ENCODE data around the gene FGFBP2. TPM values are rescaled to one million over a fixed set of nuclear protein-coding genes. Genes with fewer than 3 reads are reported as not detected.
A peak's percentile ranks its signal among the peaks of the same experiment; 100 is the strongest.

The FGFBP2 gene
- total RNA-seq, 3 donors from 2014 or later = 4.0 TPM; not detected in 2

DNA sequence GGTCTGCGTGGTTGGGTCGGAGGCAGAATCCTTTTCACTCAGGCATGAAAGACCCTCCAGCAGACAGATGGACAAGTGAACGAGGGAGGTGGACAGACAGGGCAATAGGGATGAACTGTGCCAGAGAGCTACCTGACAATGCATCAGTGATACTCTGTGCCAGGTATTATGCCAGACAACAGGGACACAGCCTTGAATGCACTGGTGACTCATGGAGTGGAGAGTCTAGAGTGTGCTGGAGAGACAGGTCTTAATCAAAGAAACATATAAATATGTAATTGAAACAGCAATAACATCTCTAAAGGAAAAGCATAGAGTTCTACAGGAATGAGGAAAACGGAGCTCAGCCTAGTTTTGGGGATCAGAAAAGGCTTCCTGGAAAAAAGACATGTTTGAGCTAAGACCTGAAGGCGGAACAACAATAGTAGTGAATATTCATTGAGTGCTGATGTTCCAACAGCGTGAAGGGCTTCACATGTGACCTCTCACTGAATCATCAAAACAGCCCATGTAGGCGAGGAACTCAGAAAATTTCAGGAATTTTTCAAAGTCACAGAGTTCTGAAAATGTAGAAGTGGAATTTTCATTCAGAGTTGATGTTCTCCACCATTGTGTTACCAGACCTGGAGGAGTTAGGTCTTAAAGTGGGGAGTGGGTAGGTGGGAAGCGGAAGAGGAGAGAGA, 20.0 kb upstream of the FGFBP2 start:
- Histone ChIP-seq H3K4me1 (ENCODE audit: low read depth) (no peaks in the 10 kb centered on the region), H3K9me3 (no peaks in the 10 kb centered on the region), H3K36me3 (ENCODE audit: low read depth) (no peaks in the 10 kb centered on the region), H3K4me3 (no peak overlapping the region)
- intact Hi-C loops (cut with DNase I, micrococcal nuclease) = no loop called here
- TF ChIP-seq, protein P1, sequence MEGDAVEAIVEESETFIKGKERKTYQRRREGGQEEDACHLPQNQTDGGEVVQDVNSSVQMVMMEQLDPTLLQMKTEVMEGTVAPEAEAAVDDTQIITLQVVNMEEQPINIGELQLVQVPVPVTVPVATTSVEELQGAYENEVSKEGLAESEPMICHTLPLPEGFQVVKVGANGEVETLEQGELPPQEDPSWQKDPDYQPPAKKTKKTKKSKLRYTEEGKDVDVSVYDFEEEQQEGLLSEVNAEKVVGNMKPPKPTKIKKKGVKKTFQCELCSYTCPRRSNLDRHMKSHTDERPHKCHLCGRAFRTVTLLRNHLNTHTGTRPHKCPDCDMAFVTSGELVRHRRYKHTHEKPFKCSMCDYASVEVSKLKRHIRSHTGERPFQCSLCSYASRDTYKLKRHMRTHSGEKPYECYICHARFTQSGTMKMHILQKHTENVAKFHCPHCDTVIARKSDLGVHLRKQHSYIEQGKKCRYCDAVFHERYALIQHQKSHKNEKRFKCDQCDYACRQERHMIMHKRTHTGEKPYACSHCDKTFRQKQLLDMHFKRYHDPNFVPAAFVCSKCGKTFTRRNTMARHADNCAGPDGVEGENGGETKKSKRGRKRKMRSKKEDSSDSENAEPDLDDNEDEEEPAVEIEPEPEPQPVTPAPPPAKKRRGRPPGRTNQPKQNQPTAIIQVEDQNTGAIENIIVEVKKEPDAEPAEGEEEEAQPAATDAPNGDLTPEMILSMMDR (IDR thresholded peaks at IDR 0.05) = no peak
- ATAC-seq (no peak), DNase-seq (no peak)

GRCh38 chr4:15976456-15977447, 13.8 kb upstream of the FGFBP2 start:
- ATAC-seq = peak; percentile 40
- intact Hi-C loops (cut with DNase I, micrococcal nuclease) = no loop called here
- Histone ChIP-seq H3K9me3 (no peaks in the 10 kb centered on the region), H3K4me1 (ENCODE audit: low read depth) (no peaks in the 10 kb centered on the region), H3K36me3 (ENCODE audit: low read depth) (no peaks in the 10 kb centered on the region), H3K4me3 (no peak overlapping the region)
- no peak for DNase-seq
- TF ChIP-seq, protein P1 (IDR thresholded peaks at IDR 0.05) = no peak

DNA sequence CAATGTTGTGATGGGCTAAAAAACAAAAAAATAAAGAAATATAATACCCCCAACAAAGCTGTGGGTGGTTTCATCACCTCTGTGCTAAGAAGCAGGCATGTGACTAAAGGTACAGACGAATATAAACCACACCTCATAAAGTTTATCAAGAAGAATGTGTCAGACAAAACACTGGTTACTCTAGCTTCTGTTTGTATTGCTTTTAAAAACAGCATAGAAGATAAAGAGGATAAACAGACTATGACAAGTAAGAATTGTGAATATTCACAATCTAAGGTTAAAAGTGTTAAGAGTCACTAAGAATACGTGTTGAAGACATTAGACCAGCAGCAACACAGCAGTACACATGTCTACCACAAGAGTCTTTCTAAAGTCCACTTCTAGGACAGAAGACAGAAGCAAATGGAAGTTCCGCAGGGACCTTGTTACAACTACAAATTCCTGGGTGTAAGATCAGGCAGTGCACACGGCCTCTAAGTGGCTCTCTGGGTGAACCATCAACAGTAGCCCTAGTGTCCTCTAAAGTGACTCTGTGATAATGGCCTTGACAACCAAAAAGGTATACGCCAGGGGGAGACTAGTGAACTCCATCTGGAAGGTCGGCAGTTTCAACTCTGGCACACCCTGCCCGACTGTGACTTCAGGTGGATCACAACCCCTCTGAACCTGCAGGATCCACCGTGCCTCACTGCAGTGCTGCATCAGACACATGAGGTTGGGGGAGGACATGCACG, 8.3 kb upstream of the FGFBP2 start:
- intact Hi-C loops (cut with DNase I, micrococcal nuclease) = no loop called here
- Histone ChIP-seq H3K36me3 (ENCODE audit: low read depth) (no peaks in the 10 kb centered on the region), H3K4me1 (ENCODE audit: low read depth) (no peaks in the 10 kb centered on the region), H3K4me3 (no peak overlapping the region), H3K9me3 (no peaks in the 10 kb centered on the region)
- no peak for DNase-seq
- TF ChIP-seq, protein P1 (IDR thresholded peaks at IDR 0.05) = no peak
- ATAC-seq = no peak

GRCh38 chr4:15968551-15969300, 5.8 kb upstream of the FGFBP2 start:
- Histone ChIP-seq H3K4me1 (ENCODE audit: low read depth) (peaks cover under 1% of the 10 kb centered on the region), H3K36me3 (ENCODE audit: low read depth) (no peaks in the 10 kb centered on the region), H3K4me3 (no peak overlapping the region), H3K9me3 (no peaks in the 10 kb centered on the region)
- TF ChIP-seq, protein P1 (IDR thresholded peaks at IDR 0.05) = no peak
- intact Hi-C loops (cut with DNase I, micrococcal nuclease) = no loop called here
- ATAC-seq = no peak
- DNase-seq = no peak

GRCh38 chr4:15965325-15965724, 2.4 kb upstream of the FGFBP2 start:
- H3K36me3 ChIP-seq (ENCODE audit: low read depth) = no peaks in the 10 kb centered on the region
- intact Hi-C loops (cut with DNase I, micrococcal nuclease) = no loop called here
- no peak overlapping the region for H3K4me3 ChIP-seq
- no peak for DNase-seq
- TF ChIP-seq, protein P1 (IDR thresholded peaks at IDR 0.05) = no peak
- peaks cover 9% of the 10 kb centered on the region for H3K4me1 ChIP-seq (ENCODE audit: low read depth)
- no peak for ATAC-seq
- no peaks in the 10 kb centered on the region for H3K9me3 ChIP-seq

All from mucosa of descending colon (tissue), 3 donors.